Measurements from ENCODE around the gene HEYL.

Gene HEYL

DNA sequence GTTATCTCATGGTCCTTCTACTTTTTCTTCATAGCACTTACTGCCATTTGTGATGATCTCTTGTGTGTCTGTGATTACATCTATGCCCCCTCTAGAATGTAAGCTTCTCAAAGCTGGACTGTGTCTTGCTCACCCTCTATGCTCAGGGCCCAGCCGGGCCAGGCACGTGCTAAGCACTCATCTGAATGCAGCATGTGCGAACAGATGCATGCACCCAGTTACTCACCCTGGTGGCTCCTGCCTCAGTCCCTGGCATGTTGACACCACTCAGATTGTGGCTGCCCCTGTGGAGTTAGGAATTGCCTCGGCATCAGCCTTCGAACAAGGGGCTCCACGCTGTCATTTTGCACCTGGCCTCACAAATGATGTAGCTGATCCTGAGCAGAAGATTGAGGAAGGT, 43.3 kb downstream of the HEYL start:
- DNase-seq = no peak

DNA sequence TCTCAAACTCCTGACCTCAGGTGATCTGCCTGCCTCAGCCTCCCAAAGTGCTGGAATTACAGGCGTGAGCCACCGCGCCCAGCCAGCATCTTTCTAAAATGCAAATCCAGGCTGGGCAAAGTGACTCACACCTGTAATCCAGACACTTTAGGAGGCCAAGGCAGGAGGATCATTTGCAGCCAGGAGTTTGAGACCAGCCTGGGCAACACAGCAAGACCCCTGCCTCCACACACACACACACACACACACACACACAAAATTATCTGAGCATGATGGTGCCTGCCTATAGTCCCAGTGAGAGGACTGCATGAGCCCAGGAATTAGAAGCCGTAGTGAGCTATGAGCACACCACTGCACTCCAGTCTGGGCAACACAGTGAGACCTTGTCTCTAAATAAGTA, 46.1 kb downstream of the HEYL start:
- DNase-seq = no peak

DNA sequence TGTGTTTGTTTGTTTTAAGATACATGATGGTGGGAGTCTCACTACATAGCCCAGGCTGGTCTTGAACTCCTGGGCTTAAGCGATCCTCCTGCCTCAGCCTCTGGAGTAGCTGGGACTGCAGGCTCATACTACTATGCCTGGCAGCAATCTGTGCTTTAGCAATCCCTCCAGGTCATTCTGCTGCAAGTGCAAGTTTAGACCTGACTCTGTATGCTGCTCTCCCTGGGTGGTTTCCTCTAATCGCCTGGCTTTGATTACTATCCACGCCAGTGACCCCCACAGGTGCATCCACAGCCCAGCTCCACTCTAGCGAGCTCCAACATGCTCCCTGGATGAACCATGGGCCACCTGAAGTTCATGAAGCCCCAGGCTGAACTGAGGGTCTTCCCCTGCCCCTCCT, 47.4 kb downstream of the HEYL start:
- no peak for DNase-seq

DNA sequence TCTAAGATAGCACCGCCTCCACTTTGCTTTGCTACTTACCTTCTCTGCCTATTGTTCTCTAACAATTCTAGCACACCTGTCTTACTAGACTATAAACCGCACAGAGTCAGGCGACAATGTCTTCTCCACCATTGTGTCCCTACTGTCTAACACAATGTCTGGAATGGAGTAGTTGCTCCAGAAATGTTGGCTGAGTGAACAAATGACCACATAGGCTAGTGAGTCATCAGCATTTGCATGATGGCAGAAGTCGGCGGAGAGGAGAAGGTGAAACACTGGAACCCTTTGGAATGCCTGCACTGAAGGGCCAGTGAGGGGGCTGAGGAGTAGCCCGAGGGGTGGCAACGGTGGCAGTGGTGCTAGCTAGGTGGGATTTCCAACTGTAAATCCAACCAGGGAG, 48.9 kb downstream of the HEYL start:
- no peak for DNase-seq

GRCh38 chr1:39585933-39586332, 53.5 kb downstream of the HEYL start:
- no peak for DNase-seq

DNA sequence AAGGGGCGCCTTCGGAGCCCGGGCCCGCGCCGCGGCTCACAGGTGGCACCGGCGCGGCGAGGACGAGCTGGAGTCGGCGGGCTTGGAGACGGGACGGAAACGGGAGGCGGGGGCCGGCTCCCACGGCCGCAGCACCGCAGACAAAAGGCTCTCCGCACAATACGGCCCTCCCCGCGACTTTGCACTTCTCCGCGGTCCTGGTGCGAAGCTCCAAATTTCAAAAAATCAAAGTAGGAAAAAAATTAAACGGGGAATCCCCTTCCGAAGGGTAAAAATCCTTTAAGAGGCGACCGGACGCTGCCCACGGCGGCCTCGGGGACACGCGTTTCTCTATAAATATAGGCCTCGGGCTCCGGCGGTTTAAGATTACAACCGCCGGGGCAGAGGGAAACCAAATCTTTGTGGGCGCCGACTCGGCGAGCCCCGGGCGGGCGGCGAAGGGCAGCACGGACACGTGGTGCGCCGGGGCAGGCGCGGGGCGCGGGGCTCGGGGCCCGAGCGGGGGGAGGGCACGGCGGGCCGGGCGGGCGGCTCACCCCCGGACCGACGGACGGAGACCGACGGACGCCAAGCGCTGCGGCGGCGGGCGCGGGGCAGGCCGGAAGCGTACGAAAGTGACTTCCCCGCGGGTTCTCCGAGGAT, 63.3 kb downstream of the HEYL start:
- peak; percentile 9 for DNase-seq

DNA sequence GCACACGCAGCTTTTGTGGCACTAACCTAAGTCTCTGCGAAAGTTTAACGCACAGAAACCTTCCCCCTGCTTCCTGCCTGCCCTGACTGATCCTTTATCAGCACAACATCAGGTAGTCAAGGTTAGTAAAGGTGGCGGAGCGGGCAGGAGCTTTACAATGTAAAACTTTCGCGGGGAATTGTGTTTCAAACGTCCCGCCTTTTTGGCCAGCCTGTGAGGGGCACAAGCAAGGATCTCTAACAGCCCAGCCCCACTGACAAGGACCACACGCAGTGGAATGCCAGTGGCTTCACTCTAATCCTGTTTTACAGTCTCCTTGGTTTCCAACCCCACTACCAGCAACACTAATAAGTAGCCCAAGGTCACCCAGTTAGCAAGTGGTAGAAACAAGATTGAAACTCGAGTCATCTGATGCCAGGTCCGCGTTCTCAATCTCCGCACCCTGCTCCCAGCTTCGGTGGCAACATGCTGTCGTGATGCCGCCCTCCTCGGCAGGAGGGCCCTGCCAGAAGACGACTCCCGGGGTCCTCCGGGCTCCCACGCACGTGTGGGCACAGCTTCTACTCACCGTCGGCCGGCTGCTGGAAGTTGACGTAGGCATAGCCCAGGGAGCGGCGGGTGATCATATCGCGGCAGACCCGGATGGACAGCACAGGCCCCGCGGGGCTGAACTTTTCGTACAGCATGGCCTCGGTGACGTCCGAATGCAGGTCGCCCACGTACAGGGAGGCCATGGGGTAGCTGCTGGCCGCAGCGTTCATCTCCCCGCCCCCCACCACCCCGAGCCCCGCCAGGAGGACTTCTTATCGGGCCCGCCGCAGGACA, 64.0 kb downstream of the HEYL start:
- peak; percentile 43 for DNase-seq

DNA sequence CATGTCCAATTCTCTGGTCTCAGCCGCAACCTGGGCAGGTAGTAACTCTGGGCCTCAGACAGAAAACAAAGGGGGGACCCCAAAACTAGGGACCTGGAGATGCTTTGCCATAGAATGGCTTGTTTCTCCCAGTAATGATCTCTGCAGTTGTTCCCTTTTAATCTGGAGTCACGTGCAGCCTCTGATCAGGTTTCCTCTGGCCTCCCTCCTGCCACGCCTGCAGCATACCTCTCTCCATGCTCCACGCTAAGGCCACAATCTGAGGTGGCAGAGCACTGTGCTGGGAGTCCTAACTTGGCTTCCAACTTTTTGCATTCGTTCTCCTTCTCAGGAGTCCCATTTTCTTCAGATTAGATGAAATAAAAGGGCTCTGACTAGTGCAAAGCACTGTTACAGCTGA, 64.8 kb downstream of the HEYL start:
- DNase-seq = no peak
